Esophagus muscularis mucosa (tissue), 4 donors: ENCODE data around the gene LRRC4B. TPM values are rescaled to one million over a fixed set of nuclear protein-coding genes. Genes with fewer than 3 reads are reported as not detected.

Experiments
- DNase-seq: peaks from one replicate; pipeline ENCODE4 v3.0.0-alpha.2; 2017; ENCODE audit errors: extremely low spot score
- H3K27ac ChIP-seq, 4 donors: fragments of 200-600 bp; sonication (generic); replicated peaks in 1 of 4; 1 replicate in 3 of 4; 2 replicates in 1 of 4; pipeline ENCODE4 v1.5.1; 2016 to 2019; ENCODE audit warnings: mild to moderate bottlenecking in 1 of 4
- H3K27me3 ChIP-seq, 4 donors: fragments of 200-600 bp; sonication (generic); one replicate each; pipeline versions ENCODE4 v1.5.1 to v1.6.0; 2016 to 2019
- H3K36me3 ChIP-seq, 4 donors: fragments of 200-600 bp; sonication (generic); one replicate each; pipeline ENCODE4 v1.5.1; 2016 to 2019
- H3K4me1 ChIP-seq, 4 donors: fragments of 200-600 bp; sonication (generic); one replicate each; pipeline ENCODE4 v1.5.1; 2016 to 2019
- H3K4me3 ChIP-seq, 4 donors: fragments of 200-600 bp; sonication (generic); 1 replicate in 2 of 4; 2 replicates in 2 of 4; pipeline ENCODE4 v1.5.1; 2016 to 2019; ENCODE audit warnings: mild to moderate bottlenecking in 4 of 4, moderate library complexity in 1 of 4
- H3K9me3 ChIP-seq, 4 donors: fragments of 200-600 bp; sonication (generic); 1 replicate in 3 of 4; 2 replicates in 1 of 4; pipeline ENCODE4 v1.5.1; 2016 to 2019
- EP300 ChIP-seq: sonication (generic); formaldehyde crosslinking; IDR thresholded peaks from one replicate; pipeline ENCODE4 v1.6.1; 2017; ENCODE audit warnings: antibody characterized with exemption
- POLR2A ChIP-seq: fragments of 450-650 bp; IDR thresholded peaks from one replicate; pipeline ENCODE4 v1.6.1; 2017; ENCODE audit warnings: antibody characterized with exemption, moderate library complexity, mild to moderate bottlenecking, low read depth
- POLR2AphosphoS5 ChIP-seq, 2 donors: sonication (generic); formaldehyde crosslinking; IDR thresholded peaks; one replicate each; pipeline ENCODE4 v1.6.1; 2017; ENCODE audit warnings: antibody characterized with exemption in 2 of 2
- WGBS: methylation state at CpG from one replicate; pipeline ENCODE4 v1.1.5; 2018; 5-methylcytosine and 5-hydroxymethylcytosine counted together
- intact Hi-C: fragments of 100-400 bp; cut with DNase I; formaldehyde crosslinking; loops from one replicate; pipeline ENCODE4 v1.15.1; 2023
- total RNA-seq, 4 donors: library from RNA; depleted of rRNA; stranded (reverse); fragments of >200 nt; gene quantifications; one replicate each; pipeline versions ENCODE4 v1.1.0 to v1.2.1, GENCODE V29; 2016
- TF ChIP-seq, protein P1 (sequence below), 3 experiments: fragments of 200-600 bp in 2 of 3; fragments of 450-650 bp in 1 of 3; sonication (generic) in 2 of 3; IDR thresholded peaks; one replicate each; pipeline ENCODE4 v1.5.1; 2017 to 2019; ENCODE audit warnings: antibody characterized with exemption in 3 of 3, mild to moderate bottlenecking in 2 of 3, moderate library complexity in 1 of 3

The LRRC4B gene
- total RNA-seq, 4 donors from 2014 or later: 3.7 to 12.5 (median 6.7) TPM

DNA sequence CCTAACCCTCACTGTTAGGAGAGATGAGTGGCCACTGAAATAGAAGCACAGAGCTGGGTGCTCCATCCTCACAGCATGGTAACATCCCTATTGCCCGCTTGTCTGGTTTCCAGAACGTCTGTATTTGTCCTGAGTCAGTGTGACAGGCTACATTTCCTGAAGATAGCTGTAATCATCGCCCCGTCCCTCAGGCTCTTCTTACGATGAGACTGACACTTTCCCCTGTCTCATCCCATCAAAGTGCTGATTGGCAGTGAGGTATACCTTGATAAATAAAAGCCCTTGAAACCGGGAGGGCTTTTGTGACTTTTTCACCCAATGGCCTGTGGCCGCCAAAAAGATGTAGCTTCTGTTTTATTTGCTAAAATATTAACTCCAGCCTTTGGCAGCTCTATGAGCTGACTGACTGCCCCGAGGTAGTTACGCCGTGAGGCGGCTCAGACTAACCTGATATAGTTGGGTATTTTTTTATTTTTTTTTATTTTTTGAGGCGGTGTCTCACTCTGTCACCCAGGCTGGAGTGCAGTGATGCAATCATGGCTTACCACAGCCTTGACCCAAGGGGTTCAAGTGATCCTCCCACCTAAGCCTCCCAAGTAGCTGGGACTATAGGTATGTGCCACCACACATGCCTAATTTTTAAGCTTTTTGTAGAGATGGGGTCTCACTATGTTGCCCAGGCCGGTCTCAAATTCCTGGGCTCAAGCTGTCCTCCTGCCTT is 5.7 kb upstream of the LRRC4B start:
- Histone ChIP-seq H3K4me3 (no peak overlapping the region), H3K4me1 (no peaks in the 10 kb centered on the region), H3K9me3 (no peaks in the 10 kb centered on the region), H3K27ac (no peak overlapping the region), H3K27me3 (peaks cover 0 to 36% (median 0%) of the 10 kb centered on the region in 4 donors), H3K36me3 (no peaks in the 10 kb centered on the region)
- intact Hi-C loops: no loop called here
- WGBS: 77% methylated on average over 13 of the region's 13 CpGs
- no peak for DNase-seq
- TF ChIP-seq, protein P1, sequence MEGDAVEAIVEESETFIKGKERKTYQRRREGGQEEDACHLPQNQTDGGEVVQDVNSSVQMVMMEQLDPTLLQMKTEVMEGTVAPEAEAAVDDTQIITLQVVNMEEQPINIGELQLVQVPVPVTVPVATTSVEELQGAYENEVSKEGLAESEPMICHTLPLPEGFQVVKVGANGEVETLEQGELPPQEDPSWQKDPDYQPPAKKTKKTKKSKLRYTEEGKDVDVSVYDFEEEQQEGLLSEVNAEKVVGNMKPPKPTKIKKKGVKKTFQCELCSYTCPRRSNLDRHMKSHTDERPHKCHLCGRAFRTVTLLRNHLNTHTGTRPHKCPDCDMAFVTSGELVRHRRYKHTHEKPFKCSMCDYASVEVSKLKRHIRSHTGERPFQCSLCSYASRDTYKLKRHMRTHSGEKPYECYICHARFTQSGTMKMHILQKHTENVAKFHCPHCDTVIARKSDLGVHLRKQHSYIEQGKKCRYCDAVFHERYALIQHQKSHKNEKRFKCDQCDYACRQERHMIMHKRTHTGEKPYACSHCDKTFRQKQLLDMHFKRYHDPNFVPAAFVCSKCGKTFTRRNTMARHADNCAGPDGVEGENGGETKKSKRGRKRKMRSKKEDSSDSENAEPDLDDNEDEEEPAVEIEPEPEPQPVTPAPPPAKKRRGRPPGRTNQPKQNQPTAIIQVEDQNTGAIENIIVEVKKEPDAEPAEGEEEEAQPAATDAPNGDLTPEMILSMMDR (IDR thresholded peaks at IDR 0.05): no peak
- TF ChIP-seq EP300 (no peak), POLR2AphosphoS5 (IDR thresholded peaks at IDR 0.05) (no peak), POLR2A (no peak)

DNA sequence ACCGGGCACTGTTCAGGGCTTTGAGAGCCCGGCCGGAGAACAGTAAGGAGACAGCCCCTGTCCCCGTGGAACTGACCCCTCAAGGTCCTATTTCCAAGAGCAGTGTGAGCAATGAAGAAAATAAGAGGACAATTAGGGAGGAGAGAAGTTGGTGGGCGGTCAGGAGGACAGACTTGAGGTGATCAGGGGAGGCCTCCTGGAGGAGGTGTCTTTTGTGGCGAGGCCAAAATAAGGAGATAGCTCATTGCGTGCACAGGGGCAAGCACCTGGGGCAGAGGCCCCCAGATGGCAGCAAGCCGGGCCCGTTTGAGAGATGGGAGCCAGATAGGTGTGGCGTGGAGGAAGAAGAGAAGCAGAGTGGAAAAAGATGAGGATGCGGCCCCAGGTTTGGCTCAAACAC is 2.8 kb upstream of the LRRC4B start:
- peaks cover 0 to 65% (median 19%) of the 10 kb centered on the region in 4 donors for H3K27me3 ChIP-seq
- no peak overlapping the region for H3K27ac ChIP-seq
- DNase-seq: no peak
- H3K9me3 ChIP-seq: no peaks in the 10 kb centered on the region
- intact Hi-C loops: no loop called here
- no peaks in the 10 kb centered on the region for H3K36me3 ChIP-seq
- H3K4me3 ChIP-seq: no peak overlapping the region
- peaks cover 0 to 24% (median 17%) of the 10 kb centered on the region in 4 donors for H3K4me1 ChIP-seq
- WGBS: 83% methylated on average over 11 of the region's 11 CpGs
- TF ChIP-seq POLR2A (no peak), EP300 (no peak), POLR2AphosphoS5 (IDR thresholded peaks at IDR 0.05) (no peak)
- TF ChIP-seq, protein P1 (IDR thresholded peaks at IDR 0.05): no peak

DNA sequence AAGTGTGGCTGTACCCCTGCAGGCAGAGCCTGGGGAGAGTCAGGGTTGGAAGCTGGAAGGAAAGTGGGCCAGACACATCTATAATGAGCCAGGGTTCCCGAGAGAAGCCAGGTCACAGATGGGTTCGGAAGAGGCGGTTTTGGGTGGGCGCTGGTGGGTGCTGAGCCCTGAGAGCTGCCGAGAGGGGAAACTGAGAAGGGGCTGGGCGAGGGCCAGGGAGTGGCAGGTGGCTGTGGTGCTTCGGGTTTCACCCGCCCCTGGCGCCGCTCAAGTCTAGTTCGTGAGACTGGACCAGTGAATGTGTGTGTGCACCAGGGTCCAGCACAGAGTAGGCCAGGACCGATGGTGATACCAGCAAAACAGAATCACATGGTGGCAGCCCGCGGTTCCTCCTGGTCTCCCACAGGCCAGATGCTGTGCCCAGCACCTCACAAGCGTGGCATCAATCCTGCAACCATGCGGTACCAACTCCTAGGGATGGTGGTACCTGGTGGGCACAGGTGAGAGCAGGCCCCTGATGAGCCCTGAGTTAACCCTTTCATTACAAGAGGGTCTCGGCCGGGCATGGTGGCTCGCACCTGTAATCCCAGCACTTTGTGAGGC is 1.8 kb upstream of the LRRC4B start:
- intact Hi-C loops: no loop called here
- H3K9me3 ChIP-seq: no peaks in the 10 kb centered on the region
- TF ChIP-seq POLR2A (no peak), EP300 (no peak), POLR2AphosphoS5 (IDR thresholded peaks at IDR 0.05) (no peak)
- TF ChIP-seq, protein P1 (IDR thresholded peaks at IDR 0.05): no peak
- no peaks in the 10 kb centered on the region for H3K36me3 ChIP-seq
- 79% methylated on average over 15 of the region's 19 CpGs for WGBS
- H3K27me3 ChIP-seq: peaks cover 0 to 75% (median 21%) of the 10 kb centered on the region in 4 donors
- no peak for DNase-seq
- H3K4me1 ChIP-seq: peaks cover 0 to 27% (median 18%) of the 10 kb centered on the region in 4 donors
- H3K4me3 ChIP-seq: no peak overlapping the region
- H3K27ac ChIP-seq: no peak overlapping the region

DNA sequence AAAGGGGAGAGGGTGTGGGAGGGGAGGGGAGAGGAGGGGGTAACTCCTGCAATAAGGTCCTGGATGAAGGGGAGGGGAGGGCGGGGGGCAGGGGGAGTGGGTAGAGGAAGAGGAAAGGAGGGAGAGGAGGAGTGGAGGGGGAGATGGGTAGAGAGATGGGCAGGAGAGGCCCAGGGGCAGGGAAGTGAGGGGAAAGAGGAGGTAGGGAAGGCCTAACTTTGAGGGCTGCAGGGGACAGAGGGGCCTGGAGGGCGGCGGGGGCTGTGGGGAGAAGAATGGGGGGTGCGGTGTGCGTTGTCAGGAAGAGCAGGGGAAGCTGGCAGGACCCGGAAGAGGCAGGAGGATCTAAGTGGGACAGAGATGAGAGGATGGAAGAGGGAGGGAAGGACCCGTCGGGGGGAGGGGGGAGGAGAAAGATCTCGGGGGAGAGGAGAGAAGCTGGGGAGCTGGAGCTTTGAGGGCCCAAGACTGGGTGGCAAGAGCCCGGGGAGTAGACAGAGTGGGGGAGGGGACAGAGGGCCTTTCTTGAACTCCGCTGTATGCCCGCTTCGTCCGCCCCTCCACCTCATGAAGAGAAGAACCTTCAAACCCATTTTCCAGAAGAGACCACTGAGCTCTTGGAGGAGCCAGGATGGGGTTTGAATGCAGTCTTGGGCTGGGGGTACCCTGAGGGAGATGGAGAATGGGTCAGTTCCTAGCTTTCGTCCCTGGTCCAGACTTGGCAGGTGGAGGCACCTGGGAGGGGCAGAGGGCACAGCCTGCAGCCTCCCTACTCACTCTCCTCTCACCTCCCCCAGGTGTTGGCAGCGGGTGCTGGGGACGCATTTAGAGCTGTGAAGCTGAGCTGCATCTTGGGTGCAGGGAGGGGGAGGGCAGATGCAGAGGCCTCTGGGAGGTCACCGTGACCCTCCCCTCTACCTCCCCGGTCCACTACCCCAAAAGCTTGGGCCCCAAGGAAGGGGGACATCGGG is 778 bp upstream of the LRRC4B start:
- Histone ChIP-seq H3K4me3 (no peak overlapping the region), H3K36me3 (no peaks in the 10 kb centered on the region), H3K27me3 (peaks cover 0 to 75% (median 21%) of the 10 kb centered on the region in 4 donors), H3K4me1 (peaks cover 0 to 27% (median 18%) of the 10 kb centered on the region in 4 donors), H3K9me3 (no peaks in the 10 kb centered on the region), H3K27ac (no peak overlapping the region)
- no peak for DNase-seq
- 39% methylated on average over 16 of the region's 20 CpGs for whole genome bisulfite sequencing
- TF ChIP-seq EP300: no peak
- TF ChIP-seq POLR2AphosphoS5 (IDR thresholded peaks at IDR 0.05): no peak
- TF ChIP-seq, protein P1 (IDR thresholded peaks at IDR 0.05): no peak
- TF ChIP-seq POLR2A: no peak
- intact Hi-C loops: no loop called here
